ENCODE results near the gene CDK19.
"Not testable (repeated sequence)": the region's sequence is repeated elsewhere in the genome, so short reads cannot be mapped to it uniquely, and the experiment has no call there.

The CDK19 gene

GRCh38 chr6:110853754-110854477 lies 38.6 kb upstream of the CDK19 start:
- DNase-seq (ENCODE audit: low read depth), result no peak
- no peak for TF ChIP-seq CTCF (IDR thresholded peaks at IDR 0.05; ENCODE audit: control insufficient read depth, insufficient read depth, low read depth, low read length, missing control alignments)
- H3K4me3 ChIP-seq (ENCODE audit: control insufficient read depth, low read depth, low read length), result no peak overlapping the region

GRCh38 chr6:110852773-110853172 lies 37.5 kb upstream of the CDK19 start:
- no peak for DNase-seq (ENCODE audit: low read depth)
- no peak overlapping the region for H3K4me3 ChIP-seq (ENCODE audit: control insufficient read depth, low read depth, low read length)
- no peak for TF ChIP-seq CTCF (IDR thresholded peaks at IDR 0.05; ENCODE audit: control insufficient read depth, insufficient read depth, low read depth, low read length, missing control alignments)

GRCh38 chr6:110849781-110850180 lies 34.5 kb upstream of the CDK19 start:
- TF ChIP-seq CTCF (IDR thresholded peaks at IDR 0.05; ENCODE audit: control insufficient read depth, insufficient read depth, low read depth, low read length, missing control alignments), result no peak
- DNase-seq (ENCODE audit: low read depth), result no peak

GRCh38 chr6:110841266-110841665 lies 26.0 kb upstream of the CDK19 start:
- no peak for DNase-seq (ENCODE audit: low read depth)
- TF ChIP-seq CTCF (IDR thresholded peaks at IDR 0.05; ENCODE audit: control insufficient read depth, insufficient read depth, low read depth, low read length, missing control alignments), result no peak

More at GRCh38 chr6:110849781-110850180, 34.5 kb upstream of the CDK19 start:
- H3K4me3 ChIP-seq (ENCODE audit: control insufficient read depth, low read depth, low read length), result no peak overlapping the region

GRCh38 chr6:110835751-110836150 lies 20.5 kb upstream of the CDK19 start:
- not testable (repeated sequence) for DNase-seq (ENCODE audit: low read depth)

More at GRCh38 chr6:110841266-110841665, 26.0 kb upstream of the CDK19 start:
- H3K4me3 ChIP-seq (ENCODE audit: control insufficient read depth, low read depth, low read length), result no peak overlapping the region

GRCh38 chr6:110833831-110834230 lies 18.6 kb upstream of the CDK19 start:
- no peak for DNase-seq (ENCODE audit: low read depth)
- no peak overlapping the region for H3K4me3 ChIP-seq (ENCODE audit: control insufficient read depth, low read depth, low read length)
- no peak for TF ChIP-seq CTCF (IDR thresholded peaks at IDR 0.05; ENCODE audit: control insufficient read depth, insufficient read depth, low read depth, low read length, missing control alignments)

More at GRCh38 chr6:110835751-110836150, 20.5 kb upstream of the CDK19 start:
- not testable (repeated sequence) for H3K4me3 ChIP-seq (ENCODE audit: control insufficient read depth, low read depth, low read length)

- no peak overlapping the region for H3K4me3 ChIP-seq (ENCODE audit: control insufficient read depth, low read depth, low read length)
- TF ChIP-seq CTCF (IDR thresholded peaks at IDR 0.05; ENCODE audit: control insufficient read depth, insufficient read depth, low read depth, low read length, missing control alignments), result no peak
- DNase-seq (ENCODE audit: low read depth), result no peak
Measured at GRCh38 chr6:110831405-110831804, 16.1 kb upstream of the CDK19 start.
